Gastroesophageal sphincter (tissue), 4 donors: ENCODE results near the gene RNASE4. TPM values are rescaled to one million over a fixed set of nuclear protein-coding genes. Genes with fewer than 3 reads are reported as not detected.

ENCODE experiments used
- ATAC-seq: fragments of 150-250 bp; one replicate; pipeline ENCODE4 v1.9.1; 2016; ENCODE audit warnings: mild to moderate bottlenecking, moderate library complexity
- H3K27ac ChIP-seq, 4 donors: fragments of 200-600 bp; sonication (generic) in 3 of 4; 1 replicate in 3 of 4; 2 replicates in 1 of 4; pipeline ENCODE4 v1.5.1; 2016 to 2019
- H3K27me3 ChIP-seq: fragments of 200-600 bp; sonication (generic); one replicate; pipeline ENCODE4 v1.5.1; 2019
- H3K36me3 ChIP-seq, 2 donors: fragments of 200-600 bp; sonication (generic); one replicate each; pipeline ENCODE4 v1.5.1; 2019; ENCODE audit warnings: control low read depth in 1 of 2
- H3K4me1 ChIP-seq, 3 donors: fragments of 200-600 bp; sonication (generic); 1 replicate in 2 of 3; 2 replicates in 1 of 3; pipeline ENCODE4 v1.5.1; 2016 to 2019; ENCODE audit warnings: control low read depth in 2 of 3
- H3K4me3 ChIP-seq, 2 donors: fragments of 200-600 bp; sonication (generic); one replicate each; pipeline ENCODE4 v1.5.1; 2019; ENCODE audit warnings: mild to moderate bottlenecking in 1 of 2, moderate library complexity in 1 of 2
- H3K9me3 ChIP-seq, 3 donors: fragments of 200-600 bp; sonication (generic); one replicate each; pipeline ENCODE4 v1.5.1; 2017 to 2019; ENCODE audit warnings: control low read depth in 2 of 3
- EP300 ChIP-seq: sonication (generic); formaldehyde crosslinking; IDR thresholded peaks from one replicate; pipeline ENCODE4 v1.6.1; 2017; ENCODE audit warnings: antibody characterized with exemption, mild to moderate bottlenecking
- POLR2A ChIP-seq, 2 donors: fragments of 450-650 bp; IDR thresholded peaks; one replicate each; pipeline ENCODE4 v1.6.1; 2017; ENCODE audit warnings: antibody characterized with exemption in 2 of 2, mild to moderate bottlenecking in 2 of 2, moderate library complexity in 1 of 2
- POLR2AphosphoS5 ChIP-seq: sonication (generic); formaldehyde crosslinking; IDR thresholded peaks from one replicate; pipeline ENCODE4 v1.6.1; 2017; ENCODE audit warnings: antibody characterized with exemption
- WGBS, 2 donors: methylation state at CpG; one replicate each; pipeline ENCODE4 v1.1.5; 2018; ENCODE audit warnings: low coverage in 1 of 2; 5-methylcytosine and 5-hydroxymethylcytosine counted together
- total RNA-seq, 4 donors: library from RNA; depleted of rRNA; stranded (reverse); fragments of >200 nt; gene quantifications; one replicate each; pipeline ENCODE4 v1.1.0, GENCODE V29; 2016
- TF ChIP-seq, protein P1 (sequence below), 4 experiments: fragments of 200-600 bp in 2 of 4; fragments of 450-650 bp in 2 of 4; sonication (generic) in 1 of 4; IDR thresholded peaks; one replicate each; pipeline ENCODE4 v1.5.1; 2017 to 2019; ENCODE audit warnings: antibody characterized with exemption in 4 of 4, mild to moderate bottlenecking in 2 of 4, moderate library complexity in 2 of 4

The RNASE4 gene
- total RNA-seq, 4 donors from 2014 or later = 65.2 to 139 (median 106) TPM

- WGBS, 2 donors = 100% methylated on average over 1 of the region's 1 CpG
- Histone ChIP-seq H3K4me1 (no peaks in the 10 kb centered on the region), H3K36me3 (no peaks in the 10 kb centered on the region), H3K9me3 (no peaks in the 10 kb centered on the region), H3K27ac (no peak overlapping the region), H3K27me3 (peaks cover 59% of the 10 kb centered on the region), H3K4me3 (no peak overlapping the region)
- TF ChIP-seq, protein P1, sequence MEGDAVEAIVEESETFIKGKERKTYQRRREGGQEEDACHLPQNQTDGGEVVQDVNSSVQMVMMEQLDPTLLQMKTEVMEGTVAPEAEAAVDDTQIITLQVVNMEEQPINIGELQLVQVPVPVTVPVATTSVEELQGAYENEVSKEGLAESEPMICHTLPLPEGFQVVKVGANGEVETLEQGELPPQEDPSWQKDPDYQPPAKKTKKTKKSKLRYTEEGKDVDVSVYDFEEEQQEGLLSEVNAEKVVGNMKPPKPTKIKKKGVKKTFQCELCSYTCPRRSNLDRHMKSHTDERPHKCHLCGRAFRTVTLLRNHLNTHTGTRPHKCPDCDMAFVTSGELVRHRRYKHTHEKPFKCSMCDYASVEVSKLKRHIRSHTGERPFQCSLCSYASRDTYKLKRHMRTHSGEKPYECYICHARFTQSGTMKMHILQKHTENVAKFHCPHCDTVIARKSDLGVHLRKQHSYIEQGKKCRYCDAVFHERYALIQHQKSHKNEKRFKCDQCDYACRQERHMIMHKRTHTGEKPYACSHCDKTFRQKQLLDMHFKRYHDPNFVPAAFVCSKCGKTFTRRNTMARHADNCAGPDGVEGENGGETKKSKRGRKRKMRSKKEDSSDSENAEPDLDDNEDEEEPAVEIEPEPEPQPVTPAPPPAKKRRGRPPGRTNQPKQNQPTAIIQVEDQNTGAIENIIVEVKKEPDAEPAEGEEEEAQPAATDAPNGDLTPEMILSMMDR (IDR thresholded peaks at IDR 0.05) = no peak
- TF ChIP-seq POLR2AphosphoS5 (no peak), EP300 (no peak), POLR2A (IDR thresholded peaks at IDR 0.05) (no peak)
- no peak for ATAC-seq
These were observed 38.9 kb upstream of the RNASE4 start for GRCh38 chr14:20645481-20645880.

- no peak overlapping the region for H3K4me3 ChIP-seq
- no peaks in the 10 kb centered on the region for H3K36me3 ChIP-seq
- H3K4me1 ChIP-seq = peaks cover 0 to 12% (median 0%) of the 10 kb centered on the region in 3 donors
- H3K9me3 ChIP-seq = no peaks in the 10 kb centered on the region
- no peak for TF ChIP-seq EP300
- TF ChIP-seq, protein P1 (IDR thresholded peaks at IDR 0.05) = no peak
- no peak for TF ChIP-seq POLR2AphosphoS5
- no peak for TF ChIP-seq POLR2A (IDR thresholded peaks at IDR 0.05)
- no peak for ATAC-seq
- WGBS, 2 donors = 2% methylated on average over 20 to 27 of the region's 39 CpGs
- H3K27me3 ChIP-seq = peaks cover 95% of the 10 kb centered on the region
- H3K27ac ChIP-seq = no peak overlapping the region
These were observed 31.1 kb upstream of the RNASE4 start for GRCh38 chr14:20652996-20653975.

- no peak for TF ChIP-seq POLR2A (IDR thresholded peaks at IDR 0.05)
- no peak for TF ChIP-seq EP300
- TF ChIP-seq, protein P1 (IDR thresholded peaks at IDR 0.05) = no peak
- TF ChIP-seq POLR2AphosphoS5 = no peak
- ATAC-seq = no peak
- H3K9me3 ChIP-seq = no peaks in the 10 kb centered on the region
- 63 to 75% methylated on average over 2 to 3 of the region's 4 CpGs for WGBS, 2 donors
- no peak overlapping the region for H3K4me3 ChIP-seq
- H3K27ac ChIP-seq = no peak overlapping the region
- H3K4me1 ChIP-seq = peaks cover 0 to 12% (median 0%) of the 10 kb centered on the region in 3 donors
- H3K27me3 ChIP-seq = peaks cover 97% of the 10 kb centered on the region
- H3K36me3 ChIP-seq = no peaks in the 10 kb centered on the region
These were observed 28.5 kb upstream of the RNASE4 start for GRCh38 chr14:20655851-20656250.

DNA sequence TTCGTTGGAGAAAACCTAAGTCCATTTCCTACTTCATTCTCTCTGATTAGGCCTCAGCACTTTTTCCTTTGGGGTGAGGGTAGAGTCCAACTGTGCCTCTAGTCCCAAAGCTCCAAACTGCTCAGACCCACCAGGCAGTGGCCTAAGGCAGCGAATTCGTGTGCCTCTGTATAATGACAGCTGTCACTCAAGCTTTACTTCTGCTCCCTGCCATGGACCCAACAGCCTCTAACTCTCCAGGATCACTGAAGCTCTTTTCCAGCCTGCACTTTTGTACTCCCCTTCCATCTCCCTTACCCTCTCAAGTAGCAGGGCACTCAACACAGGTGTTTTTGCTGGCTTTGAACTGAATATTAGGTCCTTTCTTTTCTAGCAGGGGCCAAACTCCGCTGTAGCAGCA is 28.1 kb upstream of the RNASE4 start:
- no peak for ATAC-seq
- TF ChIP-seq EP300 = no peak
- no peak for TF ChIP-seq POLR2AphosphoS5
- TF ChIP-seq, protein P1 (IDR thresholded peaks at IDR 0.05) = no peak
- TF ChIP-seq POLR2A (IDR thresholded peaks at IDR 0.05) = no peak
- Histone ChIP-seq H3K9me3 (no peaks in the 10 kb centered on the region), H3K27ac (no peak overlapping the region), H3K4me3 (no peak overlapping the region), H3K27me3 (peaks cover 97% of the 10 kb centered on the region), H3K4me1 (peaks cover 0 to 12% (median 0%) of the 10 kb centered on the region in 3 donors), H3K36me3 (no peaks in the 10 kb centered on the region)
- 63% methylated on average over 4 of the region's 4 CpGs; no CpG with 5 or more reads in 1 of the 2 donors for whole genome bisulfite sequencing, 2 donors
